Neuron (in vitro differentiated cells): ENCODE results near the gene LPO.

Experiments
- H2AFZ ChIP-seq: one replicate; pipeline ENCODE4 v1.6.1; 2013; ENCODE audit warnings: low read depth, mild to moderate bottlenecking, inconsistent platforms, low read length, moderate library complexity
- H3K27me3 ChIP-seq: one replicate; pipeline ENCODE4 v1.6.1; 2013; ENCODE audit warnings: low read length; ENCODE audit not compliant: insufficient read depth
- H3K36me3 ChIP-seq: one replicate; pipeline ENCODE4 v1.6.1; 2013; ENCODE audit warnings: low read length; ENCODE audit not compliant: insufficient read depth
- H3K4me1 ChIP-seq: one replicate; pipeline ENCODE4 v1.6.1; 2013; ENCODE audit warnings: low read length; ENCODE audit not compliant: insufficient read depth
- H3K4me3 ChIP-seq: 2 replicates; pipeline ENCODE4 v1.5.1; 2013; ENCODE audit warnings: mild to moderate bottlenecking, low read length, moderate library complexity
- H3K9me3 ChIP-seq: one replicate; pipeline ENCODE4 v1.6.1; 2013; ENCODE audit warnings: low read length

Gene LPO

GRCh38 chr17:58252141-58252540, 13.8 kb downstream of the LPO start:
- peaks cover 50% of the 10 kb centered on the region for H3K27me3 ChIP-seq
- H3K4me1 ChIP-seq, result no peaks in the 10 kb centered on the region
- H2AFZ ChIP-seq, result no peak overlapping the region
- H3K36me3 ChIP-seq, result no peaks in the 10 kb centered on the region
- H3K4me3 ChIP-seq, result no peak overlapping the region
- no peaks in the 10 kb centered on the region for H3K9me3 ChIP-seq

- H2AFZ ChIP-seq, result no peak overlapping the region
- H3K9me3 ChIP-seq, result no peaks in the 10 kb centered on the region
- H3K27me3 ChIP-seq, result peaks cover 42% of the 10 kb centered on the region
- H3K36me3 ChIP-seq, result no peaks in the 10 kb centered on the region
- H3K4me3 ChIP-seq, result no peak overlapping the region
- no peaks in the 10 kb centered on the region for H3K4me1 ChIP-seq
These were observed 14.7 kb downstream of the LPO start for GRCh38 chr17:58253082-58253481.

GRCh38 chr17:58254803-58255202, 16.4 kb downstream of the LPO start:
- no peaks in the 10 kb centered on the region for H3K4me1 ChIP-seq
- peaks cover 31% of the 10 kb centered on the region for H3K27me3 ChIP-seq

GRCh38 chr17:58262149-58262548, 23.8 kb downstream of the LPO start:
- Histone ChIP-seq H3K4me3 (no peak overlapping the region), H3K27me3 (peaks cover 10% of the 10 kb centered on the region)

More at GRCh38 chr17:58254803-58255202, 16.4 kb downstream of the LPO start:
- Histone ChIP-seq H3K4me3 (no peak overlapping the region), H3K9me3 (no peaks in the 10 kb centered on the region), H2AFZ (no peak overlapping the region), H3K36me3 (no peaks in the 10 kb centered on the region)

GRCh38 chr17:58263773-58264172, 25.4 kb downstream of the LPO start:
- Histone ChIP-seq H3K36me3 (no peaks in the 10 kb centered on the region), H3K4me3 (no peak overlapping the region), H3K4me1 (no peaks in the 10 kb centered on the region), H3K9me3 (no peaks in the 10 kb centered on the region), H3K27me3 (peaks cover 13% of the 10 kb centered on the region), H2AFZ (no peak overlapping the region)

More at GRCh38 chr17:58262149-58262548, 23.8 kb downstream of the LPO start:
- no peak overlapping the region for H2AFZ ChIP-seq
- H3K4me1 ChIP-seq, result no peaks in the 10 kb centered on the region
- no peaks in the 10 kb centered on the region for H3K36me3 ChIP-seq
- no peaks in the 10 kb centered on the region for H3K9me3 ChIP-seq

GRCh38 chr17:58264407-58265103, 26.2 kb downstream of the LPO start:
- H3K4me3 ChIP-seq, result no peak overlapping the region
- H2AFZ ChIP-seq, result no peak overlapping the region
- H3K27me3 ChIP-seq, result peaks cover 17% of the 10 kb centered on the region
- no peaks in the 10 kb centered on the region for H3K4me1 ChIP-seq
- no peaks in the 10 kb centered on the region for H3K9me3 ChIP-seq
- no peaks in the 10 kb centered on the region for H3K36me3 ChIP-seq

GRCh38 chr17:58265271-58265670, 26.9 kb downstream of the LPO start:
- Histone ChIP-seq H3K36me3 (no peaks in the 10 kb centered on the region), H3K27me3 (peaks cover 17% of the 10 kb centered on the region), H3K9me3 (no peaks in the 10 kb centered on the region), H3K4me1 (no peaks in the 10 kb centered on the region), H3K4me3 (no peak overlapping the region), H2AFZ (no peak overlapping the region)

GRCh38 chr17:58265902-58266875, 27.8 kb downstream of the LPO start:
- no peak overlapping the region for H2AFZ ChIP-seq
- no peaks in the 10 kb centered on the region for H3K9me3 ChIP-seq
- no peaks in the 10 kb centered on the region for H3K4me1 ChIP-seq
- no peak overlapping the region for H3K4me3 ChIP-seq
- peaks cover 23% of the 10 kb centered on the region for H3K27me3 ChIP-seq
- H3K36me3 ChIP-seq, result no peaks in the 10 kb centered on the region

- Histone ChIP-seq H3K4me1 (no peaks in the 10 kb centered on the region), H2AFZ (no peak overlapping the region), H3K27me3 (peaks cover 23% of the 10 kb centered on the region)
These were observed 29.3 kb downstream of the LPO start for GRCh38 chr17:58267347-58268324.

GRCh38 chr17:58268326-58268725, 29.9 kb downstream of the LPO start:
- Histone ChIP-seq H3K4me1 (no peaks in the 10 kb centered on the region), H3K4me3 (no peak overlapping the region), H3K27me3 (peaks cover 23% of the 10 kb centered on the region), H3K9me3 (no peaks in the 10 kb centered on the region), H3K36me3 (no peaks in the 10 kb centered on the region), H2AFZ (no peak overlapping the region)

More at GRCh38 chr17:58267347-58268324, 29.3 kb downstream of the LPO start:
- H3K9me3 ChIP-seq, result no peaks in the 10 kb centered on the region
- no peak overlapping the region for H3K4me3 ChIP-seq
- H3K36me3 ChIP-seq, result no peaks in the 10 kb centered on the region

- Histone ChIP-seq H3K27me3 (peaks cover 19% of the 10 kb centered on the region), H3K36me3 (no peaks in the 10 kb centered on the region), H3K4me1 (no peaks in the 10 kb centered on the region), H2AFZ (no peak overlapping the region), H3K4me3 (no peak overlapping the region), H3K9me3 (no peaks in the 10 kb centered on the region)
These were observed 30.6 kb downstream of the LPO start for GRCh38 chr17:58268774-58269556.
